HEK293T (cell line): ENCODE measurements around the gene PROCA1.

ENCODE experiments used
- CTBP1 ChIP-seq: fragments of 450-650 bp; IDR thresholded peaks from 2 replicates; pipeline ENCODE4 v1.6.1; 2016; ENCODE audit warnings: borderline replicate concordance
- FOXK2 ChIP-seq: fragments of 450-650 bp; IDR thresholded peaks from 2 replicates; pipeline ENCODE4 v1.6.1; 2016; ENCODE audit warnings: mild to moderate bottlenecking
- HDGF ChIP-seq: fragments of 450-650 bp; IDR thresholded peaks from 2 replicates; pipeline ENCODE4 v1.6.1; 2017; ENCODE audit warnings: antibody characterized with exemption, borderline replicate concordance
- SP1 ChIP-seq: fragments of 450-650 bp; IDR thresholded peaks from 2 replicates; pipeline ENCODE4 v1.6.1; 2017
- SUZ12 ChIP-seq: fragments of 450-650 bp; IDR thresholded peaks from 2 replicates; pipeline ENCODE4 v1.6.1; 2016; ENCODE audit warnings: mild to moderate bottlenecking
- ZNF384 ChIP-seq: fragments of 450-650 bp; IDR thresholded peaks from 2 replicates; pipeline ENCODE4 v1.6.1; 2016

- TF ChIP-seq ZNF384 (no peak), SP1 (no peak), FOXK2 (no peak), CTBP1 (no peak), HDGF (no peak), SUZ12 (no peak)
Measured at GRCh38 chr17:28700278-28700677, 11.4 kb downstream of the PROCA1 start.
